Ecto neural progenitor cell (in vitro differentiated cells): ENCODE data around the gene BRF1.
A peak's percentile ranks its signal among the peaks of the same experiment; 100 is the strongest.

Experiments used
- DNase-seq: peaks from one replicate; pipeline ENCODE4 v3.0.0-alpha.2; 2018; ENCODE audit warnings: low spot score

BRF1 gene

GRCh38 chr14:105172476-105172875 is 128.3 kb downstream of the BRF1 start:
- DNase-seq, result no peak

- DNase-seq, result no peak
Observed at GRCh38 chr14:105171004-105171673, 129.7 kb downstream of the BRF1 start.

GRCh38 chr14:105169776-105170655 is 130.8 kb downstream of the BRF1 start:
- DNase-seq, result no peak

- DNase-seq, result peak; percentile 80
Observed at GRCh38 chr14:105168979-105169507, 131.8 kb downstream of the BRF1 start.

- DNase-seq, result peak; percentile 74
Observed at GRCh38 chr14:105168496-105168978, 132.3 kb downstream of the BRF1 start, which contains the start of gene JAG2. Gene JAG2, minus strand, starts transcription at chr14:105168776. Its CDS starts 356 bp downstream, at chr14:105168420.

GRCh38 chr14:105168093-105168420 is 132.7 kb downstream of the BRF1 start:
- DNase-seq, result no peak

- DNase-seq, result peak; percentile 65
Observed at GRCh38 chr14:105167303-105168092, 133.3 kb downstream of the BRF1 start.

- DNase-seq, result no peak
Observed at GRCh38 chr14:105166571-105167302, 134.1 kb downstream of the BRF1 start.

GRCh38 chr14:105165761-105166485 is 134.9 kb downstream of the BRF1 start:
- no peak for DNase-seq

- DNase-seq, result no peak
Observed at GRCh38 chr14:105165134-105165704, 135.6 kb downstream of the BRF1 start.

GRCh38 chr14:105163040-105163742 is 137.6 kb downstream of the BRF1 start:
- no peak for DNase-seq

- DNase-seq, result no peak
Observed at GRCh38 chr14:105162669-105162979, 138.2 kb downstream of the BRF1 start.

- no peak for DNase-seq
Observed at GRCh38 chr14:105161964-105162668, 138.7 kb downstream of the BRF1 start.

GRCh38 chr14:105161309-105161708 is 139.5 kb downstream of the BRF1 start:
- no peak for DNase-seq

GRCh38 chr14:105160776-105161175 is 140.0 kb downstream of the BRF1 start:
- no peak for DNase-seq

- no peak for DNase-seq
Observed at GRCh38 chr14:105159344-105159743, 141.5 kb downstream of the BRF1 start.
